Mucosa of gallbladder (tissue), 1 donor: ENCODE data around the gene ACOX2. TPM values are rescaled to one million over a fixed set of nuclear protein-coding genes. Genes with fewer than 3 reads are reported as not detected.
"Not testable (repeated sequence)": the region's sequence is repeated elsewhere in the genome, so short reads cannot be mapped to it uniquely, and the experiment has no call there.

Source experiments
- DNase-seq: peaks from one replicate; pipeline ENCODE4 v3.0.0-alpha.2; 2020; ENCODE audit warnings: low spot score
- total RNA-seq: library from RNA; stranded (reverse); gene quantifications from one replicate; pipeline ENCODE4 v1.2.1, GENCODE V29; 2021
- donor health status: DM: no; HTN: no; CAD: no.

The ACOX2 gene
- total RNA-seq, 1 donor from 2014 or later = 19.5 TPM

DNA sequence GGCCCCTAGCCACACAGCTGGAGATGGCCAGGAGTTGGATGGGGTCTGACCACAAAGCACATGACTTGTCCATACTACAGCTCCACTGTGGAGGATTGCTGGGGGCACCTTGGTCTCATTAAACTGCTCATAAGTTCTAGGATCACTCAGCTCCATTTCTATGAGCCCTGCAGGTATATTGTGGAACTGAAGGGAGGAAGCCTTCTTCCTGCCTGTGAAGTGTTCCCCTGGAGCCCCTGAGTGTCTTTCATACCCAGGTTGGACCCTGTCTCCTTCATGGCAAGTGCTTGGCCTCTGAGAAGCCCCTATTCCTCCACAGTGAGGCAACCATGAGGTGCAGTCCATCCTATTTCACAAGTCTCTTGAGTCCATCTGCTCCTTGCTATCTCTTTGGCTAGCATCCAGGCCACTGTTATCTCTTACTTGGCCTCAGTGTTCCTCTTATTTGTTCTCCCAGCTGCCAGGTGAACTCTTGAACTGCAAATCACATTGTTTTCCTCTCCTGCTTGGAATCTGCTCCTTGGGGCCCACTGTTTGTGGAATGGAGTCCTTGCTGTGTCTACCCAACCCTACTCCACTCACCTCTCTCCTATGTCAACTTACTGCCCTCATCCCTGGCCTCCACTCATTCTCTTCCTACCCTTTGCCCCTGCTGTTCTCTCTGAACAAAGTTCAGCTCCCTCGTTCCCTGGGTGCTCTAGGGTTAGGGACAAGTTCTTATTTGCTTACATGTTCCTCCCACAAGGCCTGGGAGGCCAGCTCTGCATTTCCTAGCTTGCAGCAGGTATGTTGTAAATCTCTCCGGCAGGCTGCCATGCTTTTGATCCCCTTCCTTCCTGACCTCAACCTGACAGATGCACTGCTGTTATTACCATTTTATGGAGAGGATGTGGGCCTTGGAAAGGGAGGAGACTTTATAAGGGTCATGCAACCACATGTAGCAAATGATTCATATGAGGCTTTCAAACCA is 1.2 kb downstream of the ACOX2 start:
- peak; percentile 69 for DNase-seq

- no peak for DNase-seq
Measured at GRCh38 chr3:58534592-58535494, 2.1 kb downstream of the ACOX2 start.

DNA sequence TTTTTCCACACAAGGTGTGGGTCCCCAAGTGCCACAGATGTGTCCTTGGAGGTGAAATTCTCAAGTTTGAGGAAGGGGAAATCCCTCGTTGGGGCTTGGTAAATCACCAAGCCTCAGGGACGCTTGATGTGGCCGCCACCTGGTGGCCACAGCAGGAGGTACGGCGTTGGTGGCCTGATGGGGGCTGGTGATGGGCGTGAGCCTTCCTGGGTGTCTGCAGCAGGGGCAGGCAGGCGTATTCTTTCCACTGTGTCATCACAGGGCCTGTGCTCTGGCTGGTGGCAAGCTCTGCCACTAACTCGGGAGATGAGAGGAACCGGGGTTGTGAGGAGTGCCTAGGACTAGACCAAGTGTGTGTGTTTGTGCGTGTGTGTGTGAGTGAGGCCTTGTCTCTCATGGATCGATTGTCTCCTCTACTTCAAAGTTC is 4.2 kb downstream of the ACOX2 start:
- peak; percentile 73 for DNase-seq

DNA sequence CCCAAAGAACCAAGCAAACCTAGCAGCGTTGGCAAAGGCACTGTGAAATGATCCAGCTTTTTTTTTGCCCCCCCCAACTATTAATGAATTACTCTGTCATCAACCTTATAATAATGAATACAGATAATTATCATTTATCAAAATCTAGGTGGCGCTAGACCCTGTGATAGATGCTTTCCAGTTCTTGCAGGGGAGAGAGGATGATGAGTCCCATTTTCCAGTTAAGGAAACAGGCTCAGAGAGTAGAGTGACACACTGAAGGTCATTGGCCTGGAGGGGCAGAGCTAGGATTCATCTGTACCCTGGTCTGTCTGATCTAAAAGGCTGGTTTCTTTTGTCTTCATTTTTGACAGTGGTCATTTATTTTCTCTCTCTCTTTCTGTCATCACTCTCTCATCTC is 5.0 kb downstream of the ACOX2 start:
- no peak for DNase-seq

DNA sequence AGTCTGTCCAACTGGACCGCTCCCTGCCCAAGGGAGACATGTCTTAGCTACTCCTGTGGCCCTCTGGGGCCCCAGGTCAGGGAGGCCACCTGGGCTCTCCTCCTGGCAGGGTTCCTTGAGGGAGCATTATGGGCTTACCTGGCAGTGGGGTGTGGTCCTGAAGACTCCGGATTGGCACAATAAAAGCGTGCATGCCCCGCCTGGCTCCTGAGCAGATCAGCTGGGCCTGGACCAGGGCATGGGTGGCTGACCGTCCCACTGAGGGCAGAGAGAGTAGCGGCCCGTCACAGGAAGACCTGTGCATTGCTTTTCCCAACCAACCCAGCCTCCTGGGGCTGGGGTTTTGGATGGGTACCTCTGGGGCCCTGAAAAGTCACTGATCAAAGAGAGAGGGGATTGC is 5.4 kb downstream of the ACOX2 start:
- no peak for DNase-seq

DNA sequence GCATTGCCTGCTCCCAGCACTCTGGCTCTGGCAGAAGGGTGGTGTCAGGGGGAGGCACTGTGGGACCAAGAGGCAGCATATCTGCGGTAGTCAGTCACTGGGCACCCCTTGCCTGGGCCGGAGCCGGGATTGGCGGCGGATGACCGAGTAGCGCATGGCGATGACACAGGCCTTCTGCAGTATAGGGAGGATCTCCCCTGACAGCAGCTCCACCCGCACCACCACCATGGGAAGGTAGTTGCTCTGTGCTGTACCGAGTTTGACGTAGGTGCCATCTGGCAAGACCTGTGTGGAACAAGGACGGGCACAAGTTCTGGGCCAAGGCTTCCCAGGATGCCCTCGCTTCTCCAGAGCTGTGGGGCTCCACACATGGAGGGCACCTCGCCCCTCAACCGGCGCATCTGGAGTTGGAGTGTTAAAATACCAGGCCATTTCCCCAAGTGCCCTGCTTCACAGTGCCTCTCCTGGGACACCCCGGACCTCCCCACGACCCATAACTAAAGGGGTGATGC is 6.6 kb downstream of the ACOX2 start:
- DNase-seq = no peak

GRCh38 chr3:58529516-58530353 is 7.3 kb downstream of the ACOX2 start:
- no peak for DNase-seq

DNA sequence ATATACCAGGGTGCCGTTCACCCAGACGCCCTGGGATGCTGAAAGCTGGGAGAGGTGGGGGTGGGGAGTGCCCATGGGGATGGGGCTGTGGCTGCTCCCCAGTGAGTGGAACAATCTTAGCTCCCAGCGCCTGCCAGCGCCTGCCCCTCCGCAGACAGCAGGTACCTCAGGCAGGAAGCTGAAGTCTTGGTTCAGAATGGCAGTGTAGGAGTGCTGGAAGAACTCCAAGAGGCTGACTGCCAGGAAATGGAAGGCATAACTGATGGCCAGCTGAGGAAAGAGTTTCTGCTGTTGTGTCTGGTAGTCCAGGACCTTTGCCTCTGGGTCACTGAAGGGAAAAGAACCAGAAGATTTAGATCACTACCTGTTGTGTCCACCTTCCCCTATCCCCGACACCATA is 8.4 kb downstream of the ACOX2 start:
- DNase-seq = peak; percentile 73

GRCh38 chr3:58527440-58527839 is 9.6 kb downstream of the ACOX2 start:
- not testable (repeated sequence) for DNase-seq

DNA sequence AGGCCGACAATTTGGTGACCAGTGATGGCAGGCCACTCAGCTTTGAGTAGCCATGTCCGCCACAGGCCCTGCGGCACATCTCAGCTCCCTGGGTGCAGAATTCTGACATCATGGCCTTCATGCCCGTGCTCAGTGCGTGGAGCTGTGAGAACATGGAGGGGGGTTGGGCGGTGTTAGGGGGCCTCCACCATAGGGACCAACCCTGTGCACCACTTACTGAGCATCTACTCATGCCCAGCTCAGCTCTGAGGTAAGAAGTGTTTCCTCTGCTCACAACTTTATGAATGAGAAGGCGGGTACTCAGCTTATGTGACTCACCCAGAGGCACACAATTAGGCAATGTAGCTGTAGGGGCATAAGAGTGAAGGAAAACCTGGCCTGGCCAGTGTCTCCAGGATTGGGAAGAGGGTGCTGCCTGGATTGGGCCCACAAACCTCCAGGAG is 10.5 kb downstream of the ACOX2 start:
- DNase-seq = no peak

DNA sequence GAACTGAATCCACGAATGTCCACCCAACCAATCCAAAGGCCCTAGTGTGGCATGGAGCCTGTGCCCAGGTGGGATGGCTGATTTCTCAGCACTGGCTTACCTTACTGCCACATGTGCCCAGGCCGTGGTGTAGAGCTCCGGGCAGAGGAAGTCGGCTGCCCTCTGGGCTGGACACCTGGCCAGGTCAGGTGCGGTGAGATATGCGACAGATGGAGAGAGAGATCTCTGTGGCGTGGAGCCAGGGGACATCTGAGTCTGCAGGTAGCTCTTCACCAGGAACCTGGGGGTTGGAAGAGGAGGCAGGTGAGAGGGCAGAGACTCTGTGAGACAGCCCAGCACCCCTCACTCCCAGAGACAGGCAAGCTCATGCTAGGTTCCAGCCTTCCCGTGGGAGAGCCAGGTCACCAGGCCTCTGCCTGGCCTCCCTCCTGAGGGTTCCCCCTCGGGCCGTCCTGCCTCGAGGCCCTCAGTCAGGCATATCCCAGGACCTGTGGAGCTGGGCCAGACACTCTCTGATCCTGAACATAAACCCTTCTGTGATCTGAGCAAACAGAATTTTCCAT is 12.6 kb downstream of the ACOX2 start:
- DNase-seq = no peak

- no peak for DNase-seq
Measured at GRCh38 chr3:58522759-58523425, 14.1 kb downstream of the ACOX2 start.

- DNase-seq = no peak
Measured at GRCh38 chr3:58521917-58522631, 14.9 kb downstream of the ACOX2 start.

DNA sequence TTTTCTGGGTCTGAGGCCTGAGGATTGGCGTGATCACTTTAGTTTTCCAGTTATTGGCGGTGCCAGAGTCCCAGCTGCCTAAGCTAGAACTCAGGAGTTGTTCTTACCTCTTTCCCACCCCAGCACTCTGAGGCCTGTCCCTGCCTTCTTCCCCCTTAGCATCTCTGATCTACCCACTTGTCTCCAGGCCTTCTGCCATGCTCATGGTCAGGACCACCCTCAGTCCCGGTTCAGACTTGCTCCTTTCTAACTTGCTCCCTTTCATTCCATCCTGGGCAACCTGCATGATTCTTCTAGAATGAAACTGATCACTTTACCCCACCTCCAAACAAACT is 15.7 kb downstream of the ACOX2 start:
- DNase-seq = no peak

DNA sequence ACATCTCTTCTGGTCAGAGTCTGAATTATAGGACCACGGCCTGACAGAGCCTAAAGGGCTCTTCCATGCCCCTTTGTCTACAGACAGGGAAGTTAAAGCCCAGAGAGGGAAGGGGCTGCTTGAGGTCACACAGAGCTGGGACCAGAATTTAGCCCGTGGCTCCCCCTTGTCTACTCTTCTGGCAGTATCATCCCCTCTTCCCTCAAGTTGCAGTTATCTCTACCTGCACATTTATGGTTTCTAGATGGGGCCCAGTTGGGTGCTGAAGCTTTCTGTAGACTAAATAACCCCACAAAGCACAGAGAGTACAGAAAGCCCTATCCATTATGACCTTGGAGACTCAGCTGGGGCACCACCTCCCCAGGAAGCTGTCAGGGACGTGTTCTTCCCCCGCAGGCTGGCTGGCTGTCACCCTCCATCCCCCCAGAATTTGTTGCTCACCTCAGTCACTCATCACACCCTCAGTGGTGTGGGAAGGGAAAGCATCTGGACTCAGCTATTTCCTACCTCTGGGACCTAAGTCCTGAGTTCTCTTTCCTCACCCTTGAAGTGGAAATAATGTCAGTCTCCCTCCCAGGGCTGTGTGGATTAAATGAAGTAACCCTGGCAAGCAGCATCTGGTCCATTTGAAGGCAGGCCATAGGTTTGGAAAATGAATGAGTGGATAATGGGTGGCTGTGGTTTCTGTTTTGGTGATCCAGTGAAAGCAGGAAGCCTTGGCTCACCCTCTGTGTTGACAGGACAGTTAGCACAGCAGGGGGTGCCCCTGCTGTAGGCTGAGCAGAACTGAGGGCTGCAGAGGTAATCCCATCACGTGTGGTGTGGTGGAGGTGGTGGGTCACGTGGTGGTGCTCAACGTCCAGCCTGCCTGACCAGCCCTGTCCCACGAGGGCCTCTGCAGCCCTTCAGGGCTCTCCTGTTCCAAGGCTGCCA is 16.3 kb downstream of the ACOX2 start:
- no peak for DNase-seq

DNA sequence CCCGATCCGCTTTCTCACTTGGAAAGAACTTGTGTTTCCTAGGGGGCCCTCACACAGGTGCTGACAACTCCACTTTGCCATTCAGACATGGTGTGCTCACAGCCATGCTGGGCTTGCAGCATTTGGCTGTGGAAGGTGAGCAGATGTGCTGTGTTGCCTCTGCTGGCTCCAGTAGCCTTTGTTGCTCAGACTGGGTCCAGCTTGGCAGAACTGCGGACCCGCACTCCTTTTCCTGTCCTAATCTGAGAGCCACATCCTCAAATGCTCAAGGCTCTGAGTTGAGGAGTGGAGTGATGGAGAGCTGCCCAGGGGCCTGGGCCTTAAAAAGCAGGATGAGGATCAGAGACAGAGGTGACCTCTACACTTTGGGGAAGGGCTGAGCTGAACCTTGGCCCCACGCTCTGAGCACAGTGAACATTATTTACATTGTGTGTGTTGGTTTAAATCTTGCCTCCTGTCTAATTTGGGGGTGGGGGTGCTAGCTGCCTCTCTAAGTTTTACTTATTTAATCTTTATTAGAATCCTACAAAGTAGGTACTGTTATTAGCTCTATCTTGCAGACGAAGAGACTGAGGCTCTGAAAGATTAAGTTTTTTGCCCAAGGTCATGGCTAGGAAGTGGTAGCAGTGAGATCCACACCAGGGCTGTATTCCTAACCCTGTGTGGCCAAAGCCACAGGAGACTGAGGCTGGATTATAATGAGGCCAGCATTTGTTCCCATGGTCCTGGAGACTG is 17.2 kb downstream of the ACOX2 start:
- no peak for DNase-seq

GRCh38 chr3:58518291-58518789 is 18.6 kb downstream of the ACOX2 start:
- no peak for DNase-seq

- DNase-seq = no peak
Measured at GRCh38 chr3:58514405-58514804, 22.6 kb downstream of the ACOX2 start.
